ENCODE results near the gene APOL4. TPM values are rescaled to one million over a fixed set of nuclear protein-coding genes. Genes with fewer than 3 reads are reported as not detected.

APOL4 gene
- total and polyA plus RNA-seq, 9 donors, result 8.4 to 22.7 (median 21.0) TPM

Other genes starting within 250 kb of the APOL4 start
- 193 TPM for gene RBFOX2, start 173.0 kb downstream of the APOL4 start, total RNA-seq
- gene RBFOX2, start 173.0 kb downstream of the APOL4 start, polyA plus RNA-seq (ENCODE audit: insufficient read depth in 1 of 8, insufficient read length in 8 of 8, low replicate concordance in 1 of 8), result 100 to 1,000 TPM; 159 to 234 (median 199) TPM
- 11.8 TPM for gene APOL3, start 41.1 kb downstream of the APOL4 start, total RNA-seq
- 10 to 100 TPM in 4 of 8 donors, 1 to 10 TPM in 4; 7.3 to 13.8 (median 10.3) TPM for gene APOL3, start 41.1 kb downstream of the APOL4 start, polyA plus RNA-seq (ENCODE audit: insufficient read depth in 1 of 8, insufficient read length in 8 of 8, low replicate concordance in 1 of 8)
- 16.9 TPM for gene APOL2, start 37.7 kb upstream of the APOL4 start, total RNA-seq
- gene APOL2, start 37.7 kb upstream of the APOL4 start, polyA plus RNA-seq (ENCODE audit: insufficient read depth in 1 of 8, insufficient read length in 8 of 8, low replicate concordance in 1 of 8), result 10 to 100 TPM; 15.9 to 23.8 (median 19.5) TPM
- 2.3 TPM for gene APOL1, start 51.3 kb upstream of the APOL4 start, total RNA-seq
- 1 to 10 TPM; 3.4 to 6.7 (median 4.0) TPM for gene APOL1, start 51.3 kb upstream of the APOL4 start, polyA plus RNA-seq (ENCODE audit: insufficient read depth in 1 of 8, insufficient read length in 8 of 8, low replicate concordance in 1 of 8)
- gene MYH9, start 186.2 kb upstream of the APOL4 start, total RNA-seq, result 61.9 TPM
- 100 to 1,000 TPM in 7 of 8 donors, 10 to 100 TPM in 1; 85.0 to 160 (median 124) TPM for gene MYH9, start 186.2 kb upstream of the APOL4 start, polyA plus RNA-seq (ENCODE audit: insufficient read depth in 1 of 8, insufficient read length in 8 of 8, low replicate concordance in 1 of 8)

All from muscle of leg (tissue), 9 donors.